T1000 (cell line): Measurements from ENCODE around the gene SPIB.
"Not testable (repeated sequence)": the region's sequence is repeated elsewhere in the genome, so short reads cannot be mapped to it uniquely, and the experiment has no call there.

Experiments used
- DNase-seq: peaks from one replicate; lab custom pipeline; 2025; ENCODE audit warnings: mixed read lengths; lab: John Stamatoyannopoulos, UW

Gene SPIB

DNA sequence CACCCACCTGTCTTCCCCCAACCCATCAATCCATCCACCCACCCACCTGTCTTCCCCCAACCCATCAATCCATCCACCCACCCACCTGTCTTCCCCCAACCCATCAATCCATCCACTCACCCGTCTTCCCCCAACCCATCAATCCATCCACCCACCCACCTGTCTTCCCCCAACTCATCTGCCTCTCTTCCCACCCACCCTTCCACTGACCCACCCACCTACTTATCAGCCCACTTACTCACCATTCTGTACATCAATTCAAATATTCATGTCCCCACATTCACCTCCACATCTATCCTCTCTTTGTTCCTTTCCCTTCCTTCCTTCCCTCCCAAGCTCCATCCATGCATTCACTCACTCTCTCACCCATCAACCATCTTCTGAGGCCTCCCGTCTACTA lies 20.4 kb downstream of the SPIB start:
- DNase-seq = not testable (repeated sequence)

DNA sequence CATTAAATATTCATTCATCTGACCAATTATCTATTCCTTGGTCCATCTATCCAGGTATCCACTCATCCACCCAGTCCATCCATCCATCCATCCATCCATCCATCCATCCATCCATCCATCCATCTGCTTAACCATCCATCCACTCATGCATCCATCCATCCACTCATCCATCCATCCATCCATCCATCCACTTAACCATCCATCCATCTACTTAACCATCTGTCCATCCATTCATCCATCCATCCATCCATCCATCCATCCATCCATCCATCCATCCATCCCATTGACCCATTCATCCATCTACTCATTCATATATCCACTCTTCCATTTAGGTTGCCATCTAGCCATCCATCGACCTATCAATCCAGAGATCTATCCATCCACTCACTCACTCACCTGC lies 25.3 kb downstream of the SPIB start:
- DNase-seq = no peak

- DNase-seq = no peak
These were observed 28.3 kb downstream of the SPIB start for GRCh38 chr19:50447053-50447452.

DNA sequence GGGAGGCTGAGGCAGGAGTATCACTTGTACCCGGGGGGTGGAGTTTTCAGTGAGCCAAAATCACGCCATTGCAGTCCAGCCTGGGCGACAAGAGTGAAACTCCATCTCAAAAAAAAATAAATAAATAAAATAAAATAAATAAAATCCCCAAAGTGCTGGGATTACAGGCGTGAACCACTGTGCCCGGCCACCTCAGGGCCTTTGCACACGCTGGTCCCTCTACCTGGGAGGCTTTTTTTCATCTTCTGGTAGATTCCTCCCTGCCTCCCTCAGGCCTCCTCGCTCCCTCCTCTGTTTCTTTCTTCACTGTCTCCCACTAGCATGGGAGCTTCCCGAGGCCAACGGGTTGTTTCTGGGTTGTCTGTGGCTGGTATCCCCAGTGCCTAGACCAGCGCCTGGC lies 29.0 kb downstream of the SPIB start:
- no peak for DNase-seq

GRCh38 chr19:50449236-50449899 lies 30.6 kb downstream of the SPIB start:
- DNase-seq = no peak

DNA sequence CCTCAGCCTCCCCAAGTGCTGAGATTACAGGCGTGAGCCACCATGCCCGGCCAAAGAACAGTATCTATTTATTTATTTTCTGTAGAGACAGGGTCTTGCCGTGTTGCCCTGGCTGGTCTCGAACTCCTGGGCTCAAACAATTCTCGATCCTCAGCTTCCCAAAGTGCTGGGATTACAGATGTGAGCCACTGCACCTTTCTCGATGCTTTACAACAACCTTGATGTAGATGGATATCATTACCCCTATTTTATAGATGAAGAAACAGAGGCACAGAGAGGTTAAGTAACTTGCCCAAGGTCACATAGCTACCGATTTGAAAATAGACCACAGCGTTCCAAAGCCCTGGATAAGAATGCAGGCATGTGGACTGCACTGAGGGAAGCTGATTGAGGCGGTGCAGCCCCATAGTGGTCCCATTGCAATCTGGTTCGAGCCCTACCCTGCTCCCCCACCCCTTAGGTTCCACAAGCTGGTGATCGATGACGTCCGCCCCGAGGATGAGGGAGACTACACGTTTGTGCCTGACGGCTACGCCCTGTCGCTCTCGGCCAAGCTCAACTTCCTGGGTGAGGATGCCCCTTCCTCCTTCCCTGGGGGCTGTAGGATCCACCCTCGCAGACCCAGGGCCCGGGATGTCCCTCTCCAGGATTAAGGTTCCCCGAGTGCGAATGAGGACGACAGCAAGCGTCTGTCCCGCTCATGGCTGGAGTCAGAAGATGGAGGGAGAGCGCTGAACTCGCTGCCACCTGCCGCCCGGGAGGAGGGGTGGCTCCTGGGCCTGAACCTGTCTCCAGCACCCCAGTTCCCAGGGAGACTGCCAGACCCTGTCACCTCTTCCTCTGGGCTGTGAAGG lies 31.9 kb downstream of the SPIB start:
- no peak for DNase-seq

DNA sequence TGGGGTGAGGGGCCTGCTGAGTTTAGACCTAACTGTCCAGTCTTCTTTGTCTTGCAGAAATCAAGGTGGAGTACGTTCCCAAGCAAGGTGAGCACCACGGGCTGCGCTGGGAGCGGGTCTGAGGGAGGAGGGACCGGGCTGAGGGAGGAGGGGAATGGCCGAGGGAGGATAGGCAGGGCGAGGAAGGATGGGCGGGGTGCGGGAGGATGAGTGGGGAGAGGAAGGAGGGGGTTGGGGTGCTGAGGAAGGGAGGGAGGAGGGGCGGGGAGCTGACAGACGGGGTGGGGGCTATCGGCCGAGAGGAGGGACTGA lies 32.4 kb downstream of the SPIB start:
- no peak for DNase-seq

- DNase-seq = no peak
These were observed 34.5 kb downstream of the SPIB start for GRCh38 chr19:50453243-50453642.

- no peak for DNase-seq
These were observed 37.3 kb downstream of the SPIB start for GRCh38 chr19:50455992-50456391.

DNA sequence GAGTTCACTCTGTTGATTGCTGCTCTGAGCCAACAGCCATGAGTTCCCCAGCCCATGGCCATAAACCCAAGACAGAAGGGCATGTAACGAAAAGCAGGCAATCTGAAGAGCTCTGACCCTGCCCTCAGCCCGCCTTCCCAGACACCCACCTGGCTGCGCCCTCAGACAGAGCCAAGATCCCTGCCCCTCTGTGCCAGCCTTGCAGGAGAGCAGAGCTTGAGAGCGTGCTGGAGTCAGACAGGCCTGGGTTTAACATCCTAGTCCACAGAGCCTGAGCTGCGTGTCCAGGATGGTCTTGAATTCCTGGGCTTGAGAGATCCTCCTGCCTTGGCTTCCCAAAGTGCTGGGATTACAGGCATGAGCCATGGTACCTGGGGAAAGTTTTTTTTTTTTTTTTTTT lies 38.6 kb downstream of the SPIB start:
- no peak for DNase-seq

- DNase-seq = no peak
These were observed 39.8 kb downstream of the SPIB start for GRCh38 chr19:50458396-50459066.

- no peak for DNase-seq
These were observed 40.3 kb downstream of the SPIB start for GRCh38 chr19:50459067-50459456.

GRCh38 chr19:50459638-50460037 lies 40.9 kb downstream of the SPIB start:
- no peak for DNase-seq

- no peak for DNase-seq
These were observed 41.5 kb downstream of the SPIB start for GRCh38 chr19:50460161-50460765.

GRCh38 chr19:50461066-50461875 lies 42.5 kb downstream of the SPIB start:
- DNase-seq = peak; percentile 14

GRCh38 chr19:50462970-50463369 lies 44.2 kb downstream of the SPIB start:
- no peak for DNase-seq

DNA sequence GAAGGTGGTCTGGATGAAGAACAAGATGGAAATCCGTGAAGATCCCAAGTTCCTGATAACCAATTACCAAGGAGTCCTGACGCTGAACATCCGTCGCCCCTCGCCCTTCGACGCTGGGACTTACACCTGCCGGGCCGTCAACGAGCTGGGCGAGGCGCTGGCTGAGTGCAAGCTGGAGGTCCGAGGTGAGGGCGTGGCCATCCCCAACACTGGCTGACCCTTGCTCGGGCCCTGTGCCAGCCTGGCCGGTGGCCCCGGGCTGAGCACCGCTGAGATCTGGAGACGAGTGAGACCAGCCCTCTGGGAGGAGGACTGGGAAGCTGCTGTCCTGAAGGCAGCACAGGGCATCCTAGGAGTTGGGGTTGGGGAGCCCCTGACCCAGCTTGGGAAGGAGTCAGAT lies 45.6 kb downstream of the SPIB start:
- no peak for DNase-seq

GRCh38 chr19:50465000-50465399 lies 46.3 kb downstream of the SPIB start:
- no peak for DNase-seq

GRCh38 chr19:50465986-50466705 lies 47.4 kb downstream of the SPIB start:
- DNase-seq = no peak

GRCh38 chr19:50466706-50467039 lies 47.9 kb downstream of the SPIB start:
- no peak for DNase-seq

GRCh38 chr19:50467566-50467965 lies 48.8 kb downstream of the SPIB start:
- DNase-seq = no peak
